ENCODE data around the gene HINT3. TPM values are rescaled to one million over a fixed set of nuclear protein-coding genes. Genes with fewer than 3 reads are reported as not detected.
"Not testable (repeated sequence)": the region's sequence is repeated elsewhere in the genome, so short reads cannot be mapped to it uniquely, and the experiment has no call there.

The HINT3 gene
- total and polyA plus RNA-seq, 9 donors: 22.4 to 31.1 (median 27.0) TPM

- H3K4me3 ChIP-seq (ENCODE audit: low read length): no peak overlapping the region
- H3K27ac ChIP-seq (ENCODE audit: low read length): no peak overlapping the region
- peaks cover 4% of the 10 kb centered on the region for H3K4me1 ChIP-seq (ENCODE audit: control insufficient read depth, insufficient read depth, low read length)
- 39% methylated on average over 4 of the region's 4 CpGs for WGBS (ENCODE audit: insufficient coverage)
- peak; percentile 71 for DNase-seq
- no peaks in the 10 kb centered on the region for H3K27me3 ChIP-seq (ENCODE audit: control insufficient read depth, insufficient read depth, low read length)
- no peaks in the 10 kb centered on the region for H3K9me3 ChIP-seq (replicated peaks; ENCODE audit: control insufficient read depth, low read depth, low read length)
- H3K36me3 ChIP-seq (ENCODE audit: control insufficient read depth, insufficient read depth, low read length): no peaks in the 10 kb centered on the region
Measured at GRCh38 chr6:125957845-125958244, 1.3 kb downstream of the HINT3 start.

GRCh38 chr6:125959041-125959440 is 2.5 kb downstream of the HINT3 start:
- Histone ChIP-seq H3K9me3 (replicated peaks; ENCODE audit: control insufficient read depth, low read depth, low read length) (no peaks in the 10 kb centered on the region), H3K4me3 (ENCODE audit: low read length) (no peak overlapping the region), H3K4me1 (ENCODE audit: control insufficient read depth, insufficient read depth, low read length) (peaks cover 4% of the 10 kb centered on the region), H3K27ac (ENCODE audit: low read length) (no peak overlapping the region), H3K27me3 (ENCODE audit: control insufficient read depth, insufficient read depth, low read length) (no peaks in the 10 kb centered on the region), H3K36me3 (ENCODE audit: control insufficient read depth, insufficient read depth, low read length) (no peaks in the 10 kb centered on the region)
- no peak for DNase-seq
- WGBS (ENCODE audit: insufficient coverage): 94% methylated on average over 2 of the region's 4 CpGs

- Histone ChIP-seq H3K27me3 (ENCODE audit: control insufficient read depth, insufficient read depth, low read length) (no peaks in the 10 kb centered on the region), H3K36me3 (ENCODE audit: control insufficient read depth, insufficient read depth, low read length) (no peaks in the 10 kb centered on the region), H3K4me3 (ENCODE audit: low read length) (no peak overlapping the region), H3K4me1 (ENCODE audit: control insufficient read depth, insufficient read depth, low read length) (peaks cover 4% of the 10 kb centered on the region), H3K27ac (ENCODE audit: low read length) (no peak overlapping the region), H3K9me3 (replicated peaks; ENCODE audit: control insufficient read depth, low read depth, low read length) (no peaks in the 10 kb centered on the region)
- DNase-seq: no peak
- 100% methylated on average over 2 of the region's 3 CpGs for WGBS (ENCODE audit: insufficient coverage)
Measured at GRCh38 chr6:125961117-125961516, 4.5 kb downstream of the HINT3 start.

GRCh38 chr6:125962900-125963497 is 6.4 kb downstream of the HINT3 start:
- peaks cover under 1% of the 10 kb centered on the region for H3K4me1 ChIP-seq (ENCODE audit: control insufficient read depth, insufficient read depth, low read length)
- no peaks in the 10 kb centered on the region for H3K27me3 ChIP-seq (ENCODE audit: control insufficient read depth, insufficient read depth, low read length)
- 93% methylated on average over 6 of the region's 8 CpGs for WGBS (ENCODE audit: insufficient coverage)
- no peak overlapping the region for H3K4me3 ChIP-seq (ENCODE audit: low read length)
- no peak for DNase-seq
- H3K27ac ChIP-seq (ENCODE audit: low read length): no peak overlapping the region
- no peaks in the 10 kb centered on the region for H3K9me3 ChIP-seq (replicated peaks; ENCODE audit: control insufficient read depth, low read depth, low read length)
- peaks cover 5% of the 10 kb centered on the region for H3K36me3 ChIP-seq (ENCODE audit: control insufficient read depth, insufficient read depth, low read length)

GRCh38 chr6:125963817-125964216 is 7.2 kb downstream of the HINT3 start:
- WGBS (ENCODE audit: insufficient coverage): no CpG with 5 or more reads among the region's 2 CpGs

GRCh38 chr6:125966569-125966968 is 10.0 kb downstream of the HINT3 start:
- Histone ChIP-seq H3K4me3 (ENCODE audit: low read length) (no peak overlapping the region), H3K4me1 (ENCODE audit: control insufficient read depth, insufficient read depth, low read length) (no peaks in the 10 kb centered on the region), H3K9me3 (replicated peaks; ENCODE audit: control insufficient read depth, low read depth, low read length) (no peaks in the 10 kb centered on the region), H3K36me3 (ENCODE audit: control insufficient read depth, insufficient read depth, low read length) (peaks cover 7% of the 10 kb centered on the region), H3K27ac (ENCODE audit: low read length) (no peak overlapping the region), H3K27me3 (ENCODE audit: control insufficient read depth, insufficient read depth, low read length) (no peaks in the 10 kb centered on the region)
- WGBS (ENCODE audit: insufficient coverage): no CpG with 5 or more reads among the region's 1 CpG
- no peak for DNase-seq

More at GRCh38 chr6:125963817-125964216, 7.2 kb downstream of the HINT3 start:
- Histone ChIP-seq H3K27me3 (ENCODE audit: control insufficient read depth, insufficient read depth, low read length) (no peaks in the 10 kb centered on the region), H3K27ac (ENCODE audit: low read length) (no peak overlapping the region), H3K4me3 (ENCODE audit: low read length) (no peak overlapping the region), H3K9me3 (replicated peaks; ENCODE audit: control insufficient read depth, low read depth, low read length) (no peaks in the 10 kb centered on the region), H3K36me3 (ENCODE audit: control insufficient read depth, insufficient read depth, low read length) (peaks cover 7% of the 10 kb centered on the region), H3K4me1 (ENCODE audit: control insufficient read depth, insufficient read depth, low read length) (no peaks in the 10 kb centered on the region)
- DNase-seq: no peak

- Histone ChIP-seq H3K4me1 (ENCODE audit: control insufficient read depth, insufficient read depth, low read length) (no peaks in the 10 kb centered on the region), H3K27me3 (ENCODE audit: control insufficient read depth, insufficient read depth, low read length) (no peaks in the 10 kb centered on the region), H3K27ac (ENCODE audit: low read length) (no peak overlapping the region), H3K36me3 (ENCODE audit: control insufficient read depth, insufficient read depth, low read length) (peaks cover 11% of the 10 kb centered on the region), H3K4me3 (ENCODE audit: low read length) (no peak overlapping the region), H3K9me3 (replicated peaks; ENCODE audit: control insufficient read depth, low read depth, low read length) (no peaks in the 10 kb centered on the region)
- no peak for DNase-seq
- no CpG with 5 or more reads among the region's 2 CpGs for whole genome bisulfite sequencing (ENCODE audit: insufficient coverage)
Measured at GRCh38 chr6:125968493-125968892, 11.9 kb downstream of the HINT3 start.

GRCh38 chr6:125970760-125971159 is 14.2 kb downstream of the HINT3 start:
- Histone ChIP-seq H3K9me3 (replicated peaks; ENCODE audit: control insufficient read depth, low read depth, low read length) (no peaks in the 10 kb centered on the region), H3K36me3 (ENCODE audit: control insufficient read depth, insufficient read depth, low read length) (peaks cover 18% of the 10 kb centered on the region), H3K27me3 (ENCODE audit: control insufficient read depth, insufficient read depth, low read length) (no peaks in the 10 kb centered on the region), H3K4me1 (ENCODE audit: control insufficient read depth, insufficient read depth, low read length) (no peaks in the 10 kb centered on the region), H3K27ac (ENCODE audit: low read length) (no peak overlapping the region), H3K4me3 (ENCODE audit: low read length) (no peak overlapping the region)
- no CpG with 5 or more reads among the region's 2 CpGs for WGBS (ENCODE audit: insufficient coverage)
- DNase-seq: no peak

- not testable (repeated sequence) for H3K4me3 ChIP-seq (ENCODE audit: low read length); DNase-seq; H3K9me3 ChIP-seq (replicated peaks; ENCODE audit: control insufficient read depth, low read depth, low read length); H3K27ac ChIP-seq (ENCODE audit: low read length); H3K27me3 ChIP-seq (ENCODE audit: control insufficient read depth, insufficient read depth, low read length); H3K4me1 ChIP-seq (ENCODE audit: control insufficient read depth, insufficient read depth, low read length)
- WGBS (ENCODE audit: insufficient coverage): 100% methylated on average over 1 of the region's 1 CpG
- H3K36me3 ChIP-seq (ENCODE audit: control insufficient read depth, insufficient read depth, low read length): peaks cover 16% of the 10 kb centered on the region
Measured at GRCh38 chr6:125972478-125972877, 15.9 kb downstream of the HINT3 start.

GRCh38 chr6:125974214-125974866 is 17.8 kb downstream of the HINT3 start:
- Histone ChIP-seq H3K27ac (ENCODE audit: low read length) (no peak overlapping the region), H3K4me3 (ENCODE audit: low read length) (no peak overlapping the region), H3K36me3 (ENCODE audit: control insufficient read depth, insufficient read depth, low read length) (peaks cover 11% of the 10 kb centered on the region), H3K4me1 (ENCODE audit: control insufficient read depth, insufficient read depth, low read length) (no peaks in the 10 kb centered on the region), H3K9me3 (replicated peaks; ENCODE audit: control insufficient read depth, low read depth, low read length) (no peaks in the 10 kb centered on the region), H3K27me3 (ENCODE audit: control insufficient read depth, insufficient read depth, low read length) (no peaks in the 10 kb centered on the region)
- peak; percentile 64 for DNase-seq
- 0% methylated on average over 1 of the region's 5 CpGs for WGBS (ENCODE audit: insufficient coverage)
